Peyer's patch (tissue), 4 donors: ENCODE data around the gene TSPAN8. TPM values are rescaled to one million over a fixed set of nuclear protein-coding genes. Genes with fewer than 3 reads are reported as not detected.

Experiments
- DNase-seq, 3 donors: peaks; one replicate each; pipeline ENCODE4 v3.0.0-alpha.2; 2017 to 2019
- H3K27ac ChIP-seq, 4 donors: fragments of 200-600 bp; sonication (generic); one replicate each; pipeline ENCODE4 v1.5.1; 2016 to 2019
- H3K27me3 ChIP-seq, 2 donors: fragments of 200-600 bp; sonication (generic); one replicate each; pipeline ENCODE4 v1.5.1; 2019
- H3K36me3 ChIP-seq, 3 donors: fragments of 200-600 bp; sonication (generic); one replicate each; pipeline ENCODE4 v1.5.1; 2016 to 2019
- H3K4me1 ChIP-seq, 4 donors: fragments of 200-600 bp; sonication (generic); one replicate each; pipeline ENCODE4 v1.5.1; 2016 to 2019
- H3K4me3 ChIP-seq, 4 donors: fragments of 200-600 bp; sonication (generic); 1 replicate in 3 of 4; 2 replicates in 1 of 4; pipeline ENCODE4 v1.5.1; 2016 to 2019; ENCODE audit warnings: mild to moderate bottlenecking in 1 of 4
- H3K9me3 ChIP-seq, 4 donors: fragments of 200-600 bp; sonication (generic); one replicate each; pipeline ENCODE4 v1.5.1; 2016 to 2019; ENCODE audit warnings: mild to moderate bottlenecking in 1 of 4
- POLR2A ChIP-seq, 2 donors: fragments of 450-650 bp; IDR thresholded peaks; one replicate each; pipeline ENCODE4 v1.5.1; 2017; ENCODE audit warnings: antibody characterized with exemption in 2 of 2, mild to moderate bottlenecking in 2 of 2, moderate library complexity in 2 of 2
- total RNA-seq, 4 donors: library from RNA; depleted of rRNA; stranded (reverse); fragments of >200 nt; gene quantifications; one replicate each; pipeline ENCODE4 v1.1.0, GENCODE V29; 2016
- TF ChIP-seq, protein P1 (sequence below), 6 experiments: fragments of 450-650 bp in 4 of 6; fragments of 200-600 bp in 2 of 6; sonication (generic) in 1 of 6; IDR thresholded peaks; one replicate each; pipeline ENCODE4 v1.5.1; 2017 to 2019; ENCODE audit warnings: antibody characterized with exemption in 6 of 6, mild to moderate bottlenecking in 3 of 6, moderate library complexity in 1 of 6

The TSPAN8 gene
- total RNA-seq, 4 donors from 2014 or later: 71.0 to 963 (median 558) TPM

DNA sequence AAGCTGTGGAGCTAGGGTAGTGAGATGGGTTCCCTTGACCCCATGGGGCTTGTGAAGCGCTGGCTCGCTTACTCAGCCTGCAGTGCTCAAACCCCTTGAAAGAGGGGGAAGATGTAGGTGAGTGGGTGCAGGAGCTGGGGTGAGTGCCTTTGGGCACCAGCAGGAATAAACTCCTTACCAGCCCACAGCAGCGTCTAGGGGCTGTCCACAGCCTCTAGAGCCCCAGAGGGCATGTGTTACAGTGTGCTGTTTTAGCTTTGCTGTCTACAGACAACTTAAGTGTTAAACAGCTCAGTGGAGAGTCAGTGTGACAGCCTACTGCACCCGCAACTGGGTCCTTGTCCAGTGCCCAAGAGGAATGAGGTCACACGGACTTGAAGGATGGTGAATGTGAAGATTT, 48.0 kb downstream of the TSPAN8 start:
- Histone ChIP-seq H3K4me3 (no peak overlapping the region), H3K9me3 (no peaks in the 10 kb centered on the region), H3K4me1 (no peaks in the 10 kb centered on the region), H3K36me3 (peaks cover 0 to 6% (median 0%) of the 10 kb centered on the region in 3 donors), H3K27me3 (no peaks in the 10 kb centered on the region), H3K27ac (no peak overlapping the region)
- DNase-seq: no peak
- TF ChIP-seq POLR2A (IDR thresholded peaks at IDR 0.05): no peak
- TF ChIP-seq, protein P1, sequence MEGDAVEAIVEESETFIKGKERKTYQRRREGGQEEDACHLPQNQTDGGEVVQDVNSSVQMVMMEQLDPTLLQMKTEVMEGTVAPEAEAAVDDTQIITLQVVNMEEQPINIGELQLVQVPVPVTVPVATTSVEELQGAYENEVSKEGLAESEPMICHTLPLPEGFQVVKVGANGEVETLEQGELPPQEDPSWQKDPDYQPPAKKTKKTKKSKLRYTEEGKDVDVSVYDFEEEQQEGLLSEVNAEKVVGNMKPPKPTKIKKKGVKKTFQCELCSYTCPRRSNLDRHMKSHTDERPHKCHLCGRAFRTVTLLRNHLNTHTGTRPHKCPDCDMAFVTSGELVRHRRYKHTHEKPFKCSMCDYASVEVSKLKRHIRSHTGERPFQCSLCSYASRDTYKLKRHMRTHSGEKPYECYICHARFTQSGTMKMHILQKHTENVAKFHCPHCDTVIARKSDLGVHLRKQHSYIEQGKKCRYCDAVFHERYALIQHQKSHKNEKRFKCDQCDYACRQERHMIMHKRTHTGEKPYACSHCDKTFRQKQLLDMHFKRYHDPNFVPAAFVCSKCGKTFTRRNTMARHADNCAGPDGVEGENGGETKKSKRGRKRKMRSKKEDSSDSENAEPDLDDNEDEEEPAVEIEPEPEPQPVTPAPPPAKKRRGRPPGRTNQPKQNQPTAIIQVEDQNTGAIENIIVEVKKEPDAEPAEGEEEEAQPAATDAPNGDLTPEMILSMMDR (IDR thresholded peaks at IDR 0.05): no peak

DNA sequence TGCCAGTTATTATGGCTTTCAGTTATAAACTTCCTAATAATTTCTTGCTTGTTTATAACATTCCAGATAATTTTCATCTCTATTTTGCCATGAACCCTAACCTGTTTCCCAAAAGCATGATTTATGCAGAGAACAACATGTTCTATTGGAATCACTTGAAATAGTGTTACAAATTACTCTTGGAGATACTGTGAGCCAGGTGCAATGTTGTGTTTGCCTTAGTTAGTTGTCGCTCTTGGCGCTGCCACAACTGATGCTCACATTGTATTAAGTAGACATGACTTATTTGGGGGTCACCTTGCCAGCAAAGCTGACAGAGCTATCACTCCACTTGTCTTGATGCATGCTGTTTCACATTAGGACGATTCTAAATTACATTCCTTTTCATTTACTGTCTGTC, 49.4 kb downstream of the TSPAN8 start:
- H3K9me3 ChIP-seq: no peaks in the 10 kb centered on the region
- H3K27me3 ChIP-seq: no peaks in the 10 kb centered on the region
- H3K36me3 ChIP-seq: peaks cover 0 to under 1% (median 0%) of the 10 kb centered on the region in 3 donors
- H3K27ac ChIP-seq: no peak overlapping the region
- no peaks in the 10 kb centered on the region for H3K4me1 ChIP-seq
- H3K4me3 ChIP-seq: no peak overlapping the region
- DNase-seq: no peak
- TF ChIP-seq, protein P1 (IDR thresholded peaks at IDR 0.05): no peak
- no peak for TF ChIP-seq POLR2A (IDR thresholded peaks at IDR 0.05)

DNA sequence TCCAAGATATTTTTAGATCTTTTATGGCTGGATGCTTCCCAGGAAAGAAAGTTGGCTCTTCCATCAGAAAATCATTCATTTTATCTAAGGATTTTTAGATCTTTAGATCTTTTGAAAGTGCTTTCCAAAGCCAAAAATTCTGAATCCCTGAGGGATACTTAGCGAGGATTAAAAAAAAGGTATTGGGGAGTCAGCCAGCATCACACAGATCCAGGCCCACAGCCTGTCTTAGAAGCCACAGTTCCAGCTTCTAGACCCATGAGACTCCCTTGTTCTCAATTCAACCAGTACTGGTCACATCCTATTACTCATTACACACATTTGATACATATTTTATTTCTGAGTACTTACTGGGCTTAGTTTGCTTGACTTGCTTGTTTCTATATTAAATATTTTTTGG, 49.9 kb downstream of the TSPAN8 start:
- TF ChIP-seq, protein P1 (IDR thresholded peaks at IDR 0.05): no peak
- no peak for TF ChIP-seq POLR2A (IDR thresholded peaks at IDR 0.05)
- Histone ChIP-seq H3K27me3 (no peaks in the 10 kb centered on the region), H3K27ac (no peak overlapping the region), H3K36me3 (no peaks in the 10 kb centered on the region), H3K4me3 (no peak overlapping the region), H3K9me3 (no peaks in the 10 kb centered on the region), H3K4me1 (no peaks in the 10 kb centered on the region)
- no peak for DNase-seq

- H3K27ac ChIP-seq: no peak overlapping the region
These were observed 51.8 kb downstream of the TSPAN8 start for GRCh38 chr12:71105956-71106355.

GRCh38 chr12:71092290-71092689, 65.5 kb downstream of the TSPAN8 start:
- no peak for TF ChIP-seq POLR2A (IDR thresholded peaks at IDR 0.05)
- TF ChIP-seq, protein P1 (IDR thresholded peaks at IDR 0.05): no peak
- Histone ChIP-seq H3K27ac (no peak overlapping the region), H3K36me3 (no peaks in the 10 kb centered on the region), H3K4me1 (no peaks in the 10 kb centered on the region), H3K9me3 (no peaks in the 10 kb centered on the region), H3K27me3 (no peaks in the 10 kb centered on the region), H3K4me3 (no peak overlapping the region)
- no peak for DNase-seq

More at GRCh38 chr12:71105956-71106355, 51.8 kb downstream of the TSPAN8 start:
- no peaks in the 10 kb centered on the region for H3K36me3 ChIP-seq
- no peaks in the 10 kb centered on the region for H3K27me3 ChIP-seq
- H3K4me3 ChIP-seq: no peak overlapping the region
- DNase-seq: no peak
- H3K9me3 ChIP-seq: no peaks in the 10 kb centered on the region
- no peak for TF ChIP-seq POLR2A (IDR thresholded peaks at IDR 0.05)
- TF ChIP-seq, protein P1 (IDR thresholded peaks at IDR 0.05): no peak
- no peaks in the 10 kb centered on the region for H3K4me1 ChIP-seq

- Histone ChIP-seq H3K27ac (no peak overlapping the region), H3K4me3 (no peak overlapping the region), H3K27me3 (no peaks in the 10 kb centered on the region), H3K9me3 (no peaks in the 10 kb centered on the region), H3K36me3 (no peaks in the 10 kb centered on the region), H3K4me1 (no peaks in the 10 kb centered on the region)
- no peak for TF ChIP-seq POLR2A (IDR thresholded peaks at IDR 0.05)
- TF ChIP-seq, protein P1 (IDR thresholded peaks at IDR 0.05): no peak
- no peak for DNase-seq
These were observed 66.8 kb downstream of the TSPAN8 start for GRCh38 chr12:71090971-71091370.
